Transverse colon (tissue), 4 donors: Measurements from ENCODE around the gene ALG1. TPM values are rescaled to one million over a fixed set of nuclear protein-coding genes. Genes with fewer than 3 reads are reported as not detected.

ENCODE experiments used
- DNase-seq: peaks from one replicate; pipeline ENCODE4 v3.0.0-alpha.2; 2019
- H3K27ac ChIP-seq, 4 donors: fragments of 200-600 bp; sonication (generic); 2 replicates each; pipeline ENCODE4 v1.5.1; 2016 to 2018; ENCODE audit warnings: inconsistent platforms in 4 of 4
- H3K27me3 ChIP-seq: fragments of 200-600 bp; sonication (generic); 2 replicates; pipeline ENCODE4 v1.5.1; 2017; ENCODE audit warnings: inconsistent platforms
- H3K36me3 ChIP-seq, 4 donors: fragments of 200-600 bp; sonication (generic); 2 replicates each; pipeline ENCODE4 v1.5.1; 2017 to 2019; ENCODE audit warnings: inconsistent platforms in 4 of 4
- H3K4me1 ChIP-seq, 4 donors: fragments of 200-600 bp; sonication (generic); 2 replicates each; pipeline ENCODE4 v1.5.1; 2017 to 2020; ENCODE audit warnings: inconsistent platforms in 4 of 4
- H3K4me3 ChIP-seq, 4 donors: fragments of 200-600 bp; sonication (generic); 1 replicate in 1 of 4; 2 replicates in 3 of 4; pipeline versions ENCODE4 v1.5.1 to v1.6.1; 2017 to 2019; ENCODE audit warnings: inconsistent platforms in 4 of 4
- H3K9me3 ChIP-seq, 2 donors: fragments of 200-600 bp; sonication (generic); 2 replicates each; pipeline ENCODE4 v1.5.1; 2017 to 2019; ENCODE audit warnings: inconsistent platforms in 2 of 2
- EP300 ChIP-seq: sonication (generic); formaldehyde crosslinking; IDR thresholded peaks from one replicate; pipeline ENCODE4 v1.6.1; 2017; ENCODE audit warnings: antibody characterized with exemption, low read depth
- POLR2A ChIP-seq: fragments of 450-650 bp; IDR thresholded peaks from one replicate; pipeline ENCODE4 v1.6.1; 2016; ENCODE audit warnings: antibody characterized with exemption, mild to moderate bottlenecking, moderate library complexity
- POLR2AphosphoS5 ChIP-seq, 3 donors: sonication (generic); formaldehyde crosslinking; IDR thresholded peaks; one replicate each; pipeline ENCODE4 v1.6.1; 2016; ENCODE audit warnings: antibody characterized with exemption in 3 of 3
- WGBS, 2 donors: methylation state at CpG; one replicate each; pipeline ENCODE4 v1.1.5; 2018; ENCODE audit warnings: low coverage in 1 of 2; 5-methylcytosine and 5-hydroxymethylcytosine counted together
- in situ Hi-C, 4 donors: fragments of 200-750 bp; cut with MboI; loops; one replicate each; pipeline versions ENCODE4 v1.15.0 to v1.15.1; 2017; ENCODE audit warnings: low sequenced_read_pairs in 3 of 4, low pct_ligation_motif_present in 1 of 4, low pct_unique_long_range_greater_than_20kb in 1 of 4
- intact Hi-C: fragments of 100-400 bp; cut with DNase I; formaldehyde crosslinking; loops from one replicate; pipeline ENCODE4 v1.15.1; 2023; ENCODE audit warnings: low total_unique reads
- total RNA-seq, 4 donors: library from RNA; depleted of rRNA; stranded (reverse); fragments of >200 nt; gene quantifications; one replicate each; pipeline ENCODE4 v1.1.0, GENCODE V29; 2016
- TF ChIP-seq, protein P1 (sequence below), 5 experiments: fragments of 200-600 bp in 3 of 5; fragments of 450-650 bp in 2 of 5; sonication (generic) in 3 of 5; IDR thresholded peaks; 1 replicate in 2 of 5; 2 replicates in 3 of 5; pipeline ENCODE4 v1.5.1; 2016 to 2017; ENCODE audit warnings: antibody characterized with exemption in 5 of 5, inconsistent platforms in 3 of 5, mild to moderate bottlenecking in 2 of 5, moderate library complexity in 1 of 5

ALG1 gene
- total RNA-seq, 4 donors from 2014 or later = 24.4 to 111 (median 41.6) TPM

DNA sequence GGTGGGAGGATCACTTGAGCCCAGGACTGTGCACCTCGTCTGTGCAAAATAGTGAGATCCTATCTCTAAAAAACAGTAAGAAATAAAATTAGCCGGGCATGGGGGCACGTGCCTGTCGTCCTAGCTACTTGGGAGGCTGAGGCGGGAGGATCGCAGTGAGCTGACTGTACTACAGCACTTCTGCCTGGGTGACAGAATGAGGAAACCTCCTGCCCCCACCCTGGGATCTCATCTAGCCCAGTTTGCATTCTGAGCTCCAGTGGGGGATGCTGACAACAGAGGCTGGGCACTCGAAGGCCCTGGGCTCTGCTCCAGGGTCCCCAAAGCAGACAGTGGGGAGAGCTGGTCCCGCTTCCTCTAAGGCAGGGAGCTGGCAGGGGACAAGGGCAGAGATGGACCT, 45.0 kb upstream of the ALG1 start:
- intact Hi-C loops = no loop called here
- 88 to 90% methylated on average over 5 to 8 of the region's 8 CpGs for WGBS, 2 donors

DNA sequence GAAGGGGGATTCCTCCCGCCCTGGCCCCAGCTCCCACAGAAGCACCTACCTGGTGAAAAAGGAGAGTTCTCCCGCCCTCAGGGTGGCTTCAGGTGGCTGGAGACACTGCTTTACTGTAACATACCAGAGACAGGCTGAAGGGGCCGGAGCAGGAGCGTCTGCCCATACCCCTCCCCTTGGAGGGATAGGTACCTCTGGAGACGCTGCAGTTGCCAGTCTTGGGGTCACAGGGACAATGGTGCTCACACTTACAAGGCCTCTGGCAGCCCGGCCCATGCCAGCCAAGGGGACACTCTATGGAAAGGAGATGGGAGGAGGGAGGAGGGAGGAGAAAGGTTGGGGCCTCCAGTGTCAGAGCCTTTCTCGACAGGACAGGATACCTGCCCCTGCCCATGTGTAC, 44.6 kb upstream of the ALG1 start:
- TF ChIP-seq POLR2AphosphoS5 (IDR thresholded peaks at IDR 0.05) = no peak

More for the DNA sequence above, 45.0 kb upstream of the ALG1 start:
- Histone ChIP-seq H3K27ac (no peak overlapping the region), H3K36me3 (peaks cover 0 to 3% (median 1%) of the 10 kb centered on the region in 4 donors), H3K27me3 (no peaks in the 10 kb centered on the region), H3K4me1 (peaks cover 3 to 16% (median 5%) of the 10 kb centered on the region in 4 donors), H3K4me3 (no peak overlapping the region), H3K9me3 (no peaks in the 10 kb centered on the region)
- TF ChIP-seq POLR2AphosphoS5 (IDR thresholded peaks at IDR 0.05) (no peak), POLR2A (no peak), EP300 (no peak)
- TF ChIP-seq, protein P1, sequence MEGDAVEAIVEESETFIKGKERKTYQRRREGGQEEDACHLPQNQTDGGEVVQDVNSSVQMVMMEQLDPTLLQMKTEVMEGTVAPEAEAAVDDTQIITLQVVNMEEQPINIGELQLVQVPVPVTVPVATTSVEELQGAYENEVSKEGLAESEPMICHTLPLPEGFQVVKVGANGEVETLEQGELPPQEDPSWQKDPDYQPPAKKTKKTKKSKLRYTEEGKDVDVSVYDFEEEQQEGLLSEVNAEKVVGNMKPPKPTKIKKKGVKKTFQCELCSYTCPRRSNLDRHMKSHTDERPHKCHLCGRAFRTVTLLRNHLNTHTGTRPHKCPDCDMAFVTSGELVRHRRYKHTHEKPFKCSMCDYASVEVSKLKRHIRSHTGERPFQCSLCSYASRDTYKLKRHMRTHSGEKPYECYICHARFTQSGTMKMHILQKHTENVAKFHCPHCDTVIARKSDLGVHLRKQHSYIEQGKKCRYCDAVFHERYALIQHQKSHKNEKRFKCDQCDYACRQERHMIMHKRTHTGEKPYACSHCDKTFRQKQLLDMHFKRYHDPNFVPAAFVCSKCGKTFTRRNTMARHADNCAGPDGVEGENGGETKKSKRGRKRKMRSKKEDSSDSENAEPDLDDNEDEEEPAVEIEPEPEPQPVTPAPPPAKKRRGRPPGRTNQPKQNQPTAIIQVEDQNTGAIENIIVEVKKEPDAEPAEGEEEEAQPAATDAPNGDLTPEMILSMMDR (IDR thresholded peaks at IDR 0.05) = no peak
- in situ Hi-C loops = no loop called here
- DNase-seq = no peak

GRCh38 chr16:5027575-5028235, 43.9 kb upstream of the ALG1 start:
- Histone ChIP-seq H3K9me3 (no peaks in the 10 kb centered on the region), H3K4me1 (peaks cover 8 to 25% (median 10%) of the 10 kb centered on the region in 4 donors), H3K4me3 (no peak overlapping the region), H3K27me3 (no peaks in the 10 kb centered on the region), H3K27ac (no peak overlapping the region), H3K36me3 (peaks cover 0 to 3% (median 1%) of the 10 kb centered on the region in 4 donors)
- TF ChIP-seq POLR2A (no peak), EP300 (no peak), POLR2AphosphoS5 (IDR thresholded peaks at IDR 0.05) (no peak)
- TF ChIP-seq, protein P1 (IDR thresholded peaks at IDR 0.05) = no peak
- in situ Hi-C loops (no loop called here), intact Hi-C loops (no loop called here)
- WGBS, 2 donors = 97% methylated on average over 20 of the region's 32 CpGs; no CpG with 5 or more reads in 1 of the 2 donors
- no peak for DNase-seq

More for the DNA sequence above, 44.6 kb upstream of the ALG1 start:
- H3K4me3 ChIP-seq = no peak overlapping the region
- intact Hi-C loops = no loop called here
- H3K27ac ChIP-seq = no peak overlapping the region
- in situ Hi-C loops = no loop called here
- WGBS, 2 donors = 98% methylated on average over 7 of the region's 7 CpGs; no CpG with 5 or more reads in 1 of the 2 donors
- H3K9me3 ChIP-seq = no peaks in the 10 kb centered on the region
- peaks cover 3 to 19% (median 5%) of the 10 kb centered on the region in 4 donors for H3K4me1 ChIP-seq
- DNase-seq = no peak
- H3K27me3 ChIP-seq = no peaks in the 10 kb centered on the region
- peaks cover 0 to 3% (median 1%) of the 10 kb centered on the region in 4 donors for H3K36me3 ChIP-seq

GRCh38 chr16:5028950-5029475, 42.6 kb upstream of the ALG1 start:
- Histone ChIP-seq H3K27ac (no peak overlapping the region), H3K9me3 (no peaks in the 10 kb centered on the region), H3K4me3 (no peak overlapping the region), H3K36me3 (peaks cover 0 to 3% (median 1%) of the 10 kb centered on the region in 4 donors), H3K27me3 (no peaks in the 10 kb centered on the region), H3K4me1 (peaks cover 14 to 29% (median 16%) of the 10 kb centered on the region in 4 donors)
- intact Hi-C loops (no loop called here), in situ Hi-C loops (no loop called here)
- WGBS, 2 donors = 74 to 85% methylated on average over 5 to 18 of the region's 18 CpGs
- TF ChIP-seq POLR2A = no peak
- no peak for TF ChIP-seq EP300
- TF ChIP-seq POLR2AphosphoS5 (IDR thresholded peaks at IDR 0.05) = no peak
- TF ChIP-seq, protein P1 (IDR thresholded peaks at IDR 0.05) = no peak
- DNase-seq = no peak
